Tongue (tissue), 2 donors: ENCODE measurements around the gene SUGP2. TPM values are rescaled to one million over a fixed set of nuclear protein-coding genes. Genes with fewer than 3 reads are reported as not detected.

ENCODE experiments used
- DNase-seq: peaks from one replicate; pipeline ENCODE4 v3.0.0-alpha.2; 2015
- total RNA-seq: library from RNA; depleted of rRNA; stranded (reverse); fragments of >200 nt; gene quantifications from one replicate; pipeline ENCODE4 v1.2.3, GENCODE V29; 2014

Gene SUGP2
- total RNA-seq, 1 donor from 2014 or later, result 59.3 TPM

DNA sequence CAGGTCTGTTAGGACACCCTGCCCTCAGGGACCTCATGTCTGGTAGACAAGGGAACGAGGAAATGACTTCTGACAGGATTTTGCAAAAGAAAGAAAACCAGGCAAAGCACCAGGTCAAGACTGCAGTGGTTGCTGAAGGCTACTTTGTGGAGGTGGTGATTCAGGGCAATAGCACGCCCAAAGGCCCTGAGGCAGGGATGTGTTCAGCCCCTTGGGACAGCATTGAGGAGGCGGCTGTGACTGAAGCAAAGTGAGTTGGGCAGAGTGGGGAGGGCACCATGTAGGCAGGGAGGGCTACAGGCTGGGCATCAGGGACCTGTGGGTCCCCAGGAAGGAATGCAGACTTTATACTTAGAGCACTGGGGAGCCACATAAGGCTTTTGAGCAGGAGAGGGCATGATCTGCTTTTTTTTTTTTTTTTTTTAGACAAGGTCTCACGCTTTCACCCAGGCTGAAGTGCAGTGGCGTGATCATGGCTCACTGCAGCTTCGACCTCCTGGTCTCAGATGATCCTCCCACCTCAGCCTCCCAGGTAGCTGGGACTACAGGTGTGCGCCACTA is 81.5 kb downstream of the SUGP2 start:
- no peak for DNase-seq

DNA sequence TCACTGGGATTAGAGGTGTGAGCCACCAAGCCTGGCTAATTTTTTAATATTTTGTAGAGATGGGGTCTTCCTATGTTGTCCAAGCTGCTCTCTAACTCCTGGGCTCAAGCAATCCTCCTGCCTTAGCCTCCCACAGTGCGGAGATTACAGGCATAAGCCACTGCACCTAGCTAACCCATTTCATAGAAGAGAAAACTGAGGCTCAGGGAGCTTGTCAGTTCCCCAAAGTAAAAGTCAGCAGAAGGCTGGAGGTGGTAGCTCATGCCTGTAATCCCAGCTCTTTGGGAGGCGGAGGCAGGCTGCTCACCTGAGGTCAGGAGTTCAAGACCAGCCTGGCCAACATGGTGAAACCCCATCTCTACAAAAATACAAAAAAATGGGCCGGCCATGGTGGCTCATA is 83.5 kb downstream of the SUGP2 start:
- DNase-seq, result no peak

DNA sequence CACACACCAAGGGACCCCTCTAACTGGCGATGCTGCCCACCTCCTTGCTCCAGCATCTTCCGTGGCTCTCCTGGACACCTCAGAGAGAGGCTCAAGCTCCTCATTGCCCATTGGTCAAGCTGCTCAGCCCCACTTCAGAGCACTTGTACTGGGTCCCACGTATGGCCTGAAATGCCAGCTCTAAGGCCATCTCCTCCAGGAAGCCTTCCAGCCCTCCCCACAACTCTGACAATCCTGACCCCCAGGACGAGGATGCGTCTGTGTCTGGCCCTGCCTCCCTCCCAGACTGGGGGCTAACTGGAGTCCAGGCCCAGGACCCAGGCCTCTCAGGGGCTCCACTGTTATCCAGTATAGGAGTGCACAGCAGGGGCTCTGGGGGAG is 84.4 kb downstream of the SUGP2 start:
- no peak for DNase-seq

DNA sequence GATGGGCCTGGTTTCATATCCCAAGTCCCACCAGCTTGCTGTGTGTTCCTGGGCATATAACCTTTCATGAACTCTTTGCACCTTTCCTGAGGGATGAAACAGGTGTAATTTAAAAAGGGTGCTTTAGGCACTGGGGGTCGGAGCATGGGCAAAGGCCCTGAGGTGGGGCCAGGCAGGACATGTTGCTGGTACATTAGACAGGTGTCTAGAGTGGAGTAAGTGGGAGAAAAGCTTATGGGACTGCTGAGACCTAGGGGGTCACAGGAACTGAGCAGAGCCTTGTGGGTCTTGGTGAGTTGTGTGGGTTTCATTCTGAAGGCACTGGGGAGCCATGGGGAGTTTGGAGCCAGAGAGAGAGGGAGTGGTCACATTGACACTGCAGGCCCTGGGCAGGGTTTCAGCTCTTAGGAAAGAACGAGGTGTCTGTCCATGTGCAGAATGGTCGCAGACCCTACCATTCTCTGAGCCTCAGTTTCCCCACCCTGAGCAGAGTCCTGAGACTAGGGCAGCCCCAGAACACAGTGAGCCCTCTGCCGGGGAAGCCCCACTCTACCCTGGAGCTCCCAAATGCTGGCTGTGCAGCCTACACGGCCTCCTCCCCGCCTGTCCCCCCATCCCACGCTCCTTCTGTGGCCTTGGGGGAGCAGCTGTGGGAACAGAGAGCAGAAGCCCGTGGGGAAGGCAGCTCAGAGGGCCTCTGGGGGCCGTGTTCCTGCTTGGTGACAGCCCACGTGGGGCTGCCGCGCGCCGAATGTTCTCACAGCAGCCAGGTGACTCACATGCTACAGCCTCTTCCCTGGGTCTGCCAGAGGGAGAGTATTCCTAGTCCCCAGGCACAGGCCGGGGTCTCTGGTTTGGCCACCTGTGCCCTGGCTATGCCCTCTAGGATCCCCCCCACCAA is 85.0 kb downstream of the SUGP2 start:
- no peak for DNase-seq

DNA sequence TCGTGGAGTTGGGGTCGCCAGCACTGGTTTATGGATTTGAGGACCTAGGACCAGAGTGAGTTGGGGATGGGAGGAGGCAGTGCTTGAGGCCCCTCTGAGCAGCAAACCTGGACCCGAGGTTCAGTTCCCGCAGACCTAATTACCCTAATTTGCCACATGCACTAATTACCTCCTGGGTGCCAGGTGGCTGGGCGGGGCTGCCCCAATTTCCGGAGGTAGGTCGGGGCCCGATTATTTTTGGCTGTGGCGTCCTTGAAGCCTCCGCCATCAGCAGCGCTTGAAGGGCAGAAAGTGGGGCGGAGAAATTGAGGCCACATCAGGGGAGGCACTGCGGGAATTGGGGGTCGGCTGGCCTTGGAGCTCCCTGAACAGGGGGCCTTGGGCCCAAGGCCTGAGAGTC is 86.4 kb downstream of the SUGP2 start:
- no peak for DNase-seq

DNA sequence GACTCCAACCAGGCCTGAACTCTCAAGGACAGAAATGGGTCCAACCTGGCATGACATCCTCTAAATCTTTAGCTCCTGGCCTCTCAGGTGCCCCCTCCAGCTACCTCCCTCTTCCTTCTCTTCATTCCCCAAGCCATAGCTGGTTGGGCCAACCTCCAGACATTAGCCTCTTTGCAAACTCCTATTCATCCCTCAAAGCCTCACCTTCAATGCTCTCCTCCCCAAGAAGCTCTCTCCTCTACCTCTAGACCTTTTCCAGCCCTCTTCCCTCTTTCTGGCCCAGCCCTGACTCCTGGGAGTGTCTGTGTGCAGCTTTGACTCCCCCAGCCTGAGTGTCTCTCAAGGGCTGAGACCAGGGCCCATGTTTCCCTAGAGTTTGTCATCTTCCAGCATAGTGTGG is 87.0 kb downstream of the SUGP2 start:
- DNase-seq, result no peak

DNA sequence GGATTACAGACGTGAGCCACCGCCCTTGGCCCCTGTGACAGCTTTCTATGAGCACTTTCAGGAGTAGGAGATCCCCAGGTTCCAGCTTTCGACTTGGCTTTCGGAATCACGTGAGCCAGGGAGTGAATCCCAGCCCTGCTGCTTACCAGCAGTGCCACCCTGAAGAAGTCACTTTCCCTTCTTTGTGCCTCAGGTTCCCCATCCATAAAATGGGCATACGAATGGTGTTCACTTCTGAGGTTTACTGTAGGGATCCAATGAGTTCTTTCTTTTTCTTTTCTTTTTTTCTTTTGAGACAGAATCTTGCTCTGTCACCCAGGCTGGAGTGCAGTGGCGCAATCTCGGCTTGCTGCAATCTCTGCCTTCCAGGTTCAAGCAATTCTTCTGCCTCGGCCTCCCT is 88.0 kb downstream of the SUGP2 start:
- DNase-seq, result no peak

DNA sequence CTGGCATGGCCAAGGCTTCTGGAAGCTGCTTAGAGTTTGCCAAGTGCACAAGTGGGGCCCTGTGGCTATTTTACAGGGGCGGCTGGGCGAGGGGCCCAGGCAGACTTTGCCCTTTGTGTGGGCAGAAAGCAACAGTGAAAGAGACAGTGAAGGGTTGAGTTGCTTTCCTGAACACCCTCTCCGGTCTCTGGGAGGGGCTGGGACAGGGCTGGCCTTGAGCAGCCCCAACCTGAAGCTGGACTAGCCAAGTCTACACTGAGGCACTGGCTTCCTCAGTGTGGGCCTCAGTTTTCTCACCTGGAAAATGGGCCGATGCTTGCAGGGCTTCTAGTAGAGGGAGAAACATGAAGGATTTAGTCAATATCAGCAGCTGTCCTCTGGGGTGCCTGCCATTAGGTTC is 89.9 kb downstream of the SUGP2 start:
- DNase-seq, result no peak

DNA sequence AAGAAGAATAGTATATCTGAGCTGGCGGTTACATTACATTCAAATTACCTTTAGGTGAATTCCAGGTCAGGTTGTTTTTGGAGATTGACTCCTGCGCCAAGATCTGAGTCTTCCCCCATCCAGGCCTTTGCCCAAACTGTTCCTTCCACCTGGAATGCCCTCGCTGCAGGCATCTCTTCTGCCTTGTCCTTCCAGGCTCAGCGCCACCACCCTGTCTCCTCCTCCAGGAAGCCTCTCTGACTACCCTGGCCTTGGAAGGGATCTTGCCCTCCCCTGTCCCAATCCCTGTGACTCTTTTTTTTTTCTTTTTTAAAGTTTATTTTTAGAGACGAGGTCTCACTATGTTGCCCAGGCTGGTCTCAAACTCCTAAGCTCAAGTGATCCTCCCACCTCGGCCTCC is 90.6 kb downstream of the SUGP2 start:
- no peak for DNase-seq

DNA sequence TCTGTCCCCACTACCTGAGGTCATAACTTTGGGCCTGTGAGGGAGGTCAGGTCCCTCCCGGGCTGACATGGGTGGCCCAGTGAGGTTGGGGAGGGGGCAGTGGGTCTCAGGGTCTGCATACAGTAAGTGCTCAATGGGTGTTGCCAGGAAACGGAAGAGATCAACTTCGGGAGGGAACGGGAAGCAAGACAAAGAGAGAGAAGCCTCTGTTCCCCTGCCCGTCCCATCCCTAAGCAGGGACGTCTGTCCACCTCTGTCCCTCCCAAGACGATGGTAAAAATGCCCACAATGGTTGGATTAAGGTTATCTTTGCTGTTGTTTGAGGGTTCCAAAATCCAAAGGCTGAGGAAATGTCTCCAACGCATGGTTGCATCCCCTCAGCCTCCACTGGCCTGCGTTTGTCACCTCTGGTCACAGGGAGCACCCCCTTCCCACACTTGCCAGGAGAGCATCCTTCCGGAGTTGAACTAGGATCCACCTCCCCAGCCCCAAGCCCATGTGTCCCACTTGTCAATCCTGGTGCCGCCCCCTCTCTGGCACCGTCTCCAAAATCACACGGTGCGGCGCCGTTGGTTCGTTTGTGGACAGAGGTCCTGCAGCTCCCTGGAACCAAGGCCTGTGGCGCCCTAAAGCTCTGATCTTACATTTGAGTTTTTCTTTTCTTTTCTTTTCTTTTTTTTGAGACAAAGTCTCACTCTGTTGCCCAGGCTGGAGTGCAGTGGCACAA is 91.5 kb downstream of the SUGP2 start:
- no peak for DNase-seq

Other genes starting within 250 kb of the SUGP2 start
- gene COMP, start 242.2 kb downstream of the SUGP2 start, total RNA-seq, result 8.1 TPM
- 103 TPM for gene UPF1, start 201.6 kb downstream of the SUGP2 start, total RNA-seq
- 7.7 TPM for gene CERS1, start 137.4 kb downstream of the SUGP2 start, total RNA-seq
- gene COPE, start 114.1 kb downstream of the SUGP2 start, total RNA-seq, result 76.4 TPM
- 42.1 TPM for gene DDX49, start 113.8 kb downstream of the SUGP2 start, total RNA-seq
- 30.1 TPM for gene HOMER3, start 92.3 kb downstream of the SUGP2 start, total RNA-seq
- 25.7 TPM for gene ARMC6, start 86 bp upstream of the SUGP2 start, total RNA-seq
- gene SLC25A42, start 30.5 kb upstream of the SUGP2 start, total RNA-seq, result 10.1 TPM
- 18.1 TPM for gene TMEM161A, start 105.0 kb upstream of the SUGP2 start, total RNA-seq
- not detected for gene MEF2B, start 136.7 kb upstream of the SUGP2 start, total RNA-seq
- gene BORCS8, start 158.6 kb upstream of the SUGP2 start, total RNA-seq, result 8.5 TPM
- 24.0 TPM for gene RFXANK, start 158.7 kb upstream of the SUGP2 start, total RNA-seq
- gene NR2C2AP, start 169.9 kb upstream of the SUGP2 start, total RNA-seq, result 6.8 TPM
- gene NCAN, start 178.4 kb upstream of the SUGP2 start, total RNA-seq, result under 0.01 TPM
- 1.5 TPM for gene TM6SF2, start 239.8 kb upstream of the SUGP2 start, total RNA-seq